Suprapubic skin (tissue), 4 donors: ENCODE results near the gene ZNF625. TPM values are rescaled to one million over a fixed set of nuclear protein-coding genes. Genes with fewer than 3 reads are reported as not detected.
A peak's percentile ranks its signal among the peaks of the same experiment; 100 is the strongest.

Experiments
- DNase-seq, 2 donors: peaks; one replicate each; pipeline ENCODE4 v3.0.0-alpha.2; 2019; ENCODE audit warnings: low spot score in 2 of 2
- H3K27ac ChIP-seq: fragments of 200-600 bp; sonication (generic); one replicate; pipeline ENCODE4 v1.5.1; 2019
- H3K27me3 ChIP-seq: fragments of 200-600 bp; sonication (generic); one replicate; pipeline ENCODE4 v1.5.1; 2019
- H3K36me3 ChIP-seq: fragments of 200-600 bp; sonication (generic); one replicate; pipeline ENCODE4 v1.5.1; 2019
- H3K4me1 ChIP-seq: fragments of 200-600 bp; sonication (generic); one replicate; pipeline ENCODE4 v1.5.1; 2019
- H3K4me3 ChIP-seq: fragments of 200-600 bp; sonication (generic); one replicate; pipeline ENCODE4 v1.5.1; 2019; ENCODE audit warnings: mild to moderate bottlenecking
- H3K9me3 ChIP-seq: fragments of 200-600 bp; sonication (generic); one replicate; pipeline ENCODE4 v1.5.1; 2019
- CTCF ChIP-seq, 2 donors: fragments of 200-600 bp in 1 of 2; fragments of 450-650 bp in 1 of 2; sonication (generic) in 1 of 2; IDR thresholded peaks; one replicate each; pipeline ENCODE4 v1.5.1; 2016 to 2019; ENCODE audit warnings: antibody characterized with exemption in 2 of 2, mild to moderate bottlenecking in 1 of 2, moderate library complexity in 1 of 2
- EP300 ChIP-seq: sonication (generic); formaldehyde crosslinking; IDR thresholded peaks from one replicate; pipeline ENCODE4 v1.6.1; 2017; ENCODE audit warnings: antibody characterized with exemption
- POLR2A ChIP-seq, 2 donors: fragments of 450-650 bp; IDR thresholded peaks; one replicate each; pipeline ENCODE4 v1.6.1; 2017; ENCODE audit warnings: antibody characterized with exemption in 2 of 2, mild to moderate bottlenecking in 2 of 2, moderate library complexity in 2 of 2
- POLR2AphosphoS5 ChIP-seq, 3 donors: sonication (generic); formaldehyde crosslinking; IDR thresholded peaks; one replicate each; pipeline ENCODE4 v1.6.1; 2017; ENCODE audit warnings: antibody characterized with exemption in 3 of 3
- WGBS: methylation state at CpG from one replicate; pipeline ENCODE4 v1.1.5; 2018; 5-methylcytosine and 5-hydroxymethylcytosine counted together
- total RNA-seq, 4 donors: library from RNA; depleted of rRNA; stranded (reverse); fragments of >200 nt; gene quantifications; one replicate each; pipeline ENCODE4 v1.1.0, GENCODE V29; 2016

Gene ZNF625
- total RNA-seq, 4 donors from 2014 or later: 2.4 to 5.1 (median 4.3) TPM

GRCh38 chr19:12194827-12195731 lies 38.5 kb upstream of the ZNF625 start:
- TF ChIP-seq POLR2AphosphoS5 (IDR thresholded peaks at IDR 0.05) (no peak), CTCF (IDR thresholded peaks at IDR 0.05) (no peak), EP300 (no peak), POLR2A (IDR thresholded peaks at IDR 0.05) (no peak)
- no peaks in the 10 kb centered on the region for H3K9me3 ChIP-seq
- H3K27ac ChIP-seq: peak overlapping the region; percentile 68
- DNase-seq: peak; percentile 86 to 90
- H3K36me3 ChIP-seq: peaks cover 4% of the 10 kb centered on the region
- peak overlapping the region; percentile 69 for H3K4me3 ChIP-seq
- H3K27me3 ChIP-seq: no peaks in the 10 kb centered on the region
- 8% methylated on average over 25 of the region's 62 CpGs for WGBS
- H3K4me1 ChIP-seq: peaks cover 14% of the 10 kb centered on the region

GRCh38 chr19:12187625-12188024 lies 31.1 kb upstream of the ZNF625 start:
- no peaks in the 10 kb centered on the region for H3K4me1 ChIP-seq
- WGBS: 97% methylated on average over 6 of the region's 6 CpGs
- TF ChIP-seq POLR2AphosphoS5 (IDR thresholded peaks at IDR 0.05): no peak
- TF ChIP-seq EP300: no peak
- no peak for TF ChIP-seq CTCF (IDR thresholded peaks at IDR 0.05)
- TF ChIP-seq POLR2A (IDR thresholded peaks at IDR 0.05): no peak
- H3K36me3 ChIP-seq: peaks cover 55% of the 10 kb centered on the region
- H3K4me3 ChIP-seq: no peak overlapping the region
- peaks cover 29% of the 10 kb centered on the region for H3K9me3 ChIP-seq
- DNase-seq: no peak
- no peak overlapping the region for H3K27ac ChIP-seq
- no peaks in the 10 kb centered on the region for H3K27me3 ChIP-seq

DNA sequence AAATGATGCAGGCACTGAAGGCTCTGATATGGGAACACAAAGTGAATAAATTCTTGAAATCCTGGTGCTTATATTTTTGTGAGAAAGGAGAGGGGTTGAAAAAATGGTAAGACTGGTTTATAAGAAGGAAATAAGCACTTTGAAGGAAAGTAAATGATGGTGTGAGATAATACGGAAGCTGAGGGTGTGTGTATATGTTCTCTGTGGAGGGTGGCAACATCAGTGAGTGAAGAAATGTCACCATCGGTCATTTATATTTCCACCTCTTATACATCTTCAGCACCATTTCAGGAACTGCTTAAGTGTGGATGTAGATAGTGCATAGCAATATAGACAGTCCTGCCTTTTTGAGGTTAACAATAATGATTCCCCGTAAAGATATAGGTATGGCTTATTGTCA lies 23.8 kb upstream of the ZNF625 start:
- no peak for DNase-seq

GRCh38 chr19:12166626-12167025 lies 10.1 kb upstream of the ZNF625 start:
- Histone ChIP-seq H3K4me1 (peaks cover 25% of the 10 kb centered on the region), H3K4me3 (no peak overlapping the region), H3K36me3 (peaks cover 14% of the 10 kb centered on the region), H3K9me3 (no peaks in the 10 kb centered on the region), H3K27me3 (no peaks in the 10 kb centered on the region), H3K27ac (no peak overlapping the region)
- TF ChIP-seq POLR2A (IDR thresholded peaks at IDR 0.05) (no peak), CTCF (IDR thresholded peaks at IDR 0.05) (no peak), POLR2AphosphoS5 (IDR thresholded peaks at IDR 0.05) (no peak), EP300 (no peak)
- WGBS: 94% methylated on average over 1 of the region's 1 CpG
- no peak for DNase-seq

More for the DNA sequence above, 23.8 kb upstream of the ZNF625 start:
- no peak for TF ChIP-seq POLR2AphosphoS5 (IDR thresholded peaks at IDR 0.05)
- no peak for TF ChIP-seq EP300
- no peak for TF ChIP-seq CTCF (IDR thresholded peaks at IDR 0.05)
- no peak for TF ChIP-seq POLR2A (IDR thresholded peaks at IDR 0.05)
- Histone ChIP-seq H3K4me3 (no peak overlapping the region), H3K27ac (no peak overlapping the region), H3K4me1 (no peaks in the 10 kb centered on the region), H3K9me3 (peaks cover 8% of the 10 kb centered on the region), H3K27me3 (no peaks in the 10 kb centered on the region), H3K36me3 (peaks cover 37% of the 10 kb centered on the region)
- 95% methylated on average over 3 of the region's 3 CpGs for WGBS

DNA sequence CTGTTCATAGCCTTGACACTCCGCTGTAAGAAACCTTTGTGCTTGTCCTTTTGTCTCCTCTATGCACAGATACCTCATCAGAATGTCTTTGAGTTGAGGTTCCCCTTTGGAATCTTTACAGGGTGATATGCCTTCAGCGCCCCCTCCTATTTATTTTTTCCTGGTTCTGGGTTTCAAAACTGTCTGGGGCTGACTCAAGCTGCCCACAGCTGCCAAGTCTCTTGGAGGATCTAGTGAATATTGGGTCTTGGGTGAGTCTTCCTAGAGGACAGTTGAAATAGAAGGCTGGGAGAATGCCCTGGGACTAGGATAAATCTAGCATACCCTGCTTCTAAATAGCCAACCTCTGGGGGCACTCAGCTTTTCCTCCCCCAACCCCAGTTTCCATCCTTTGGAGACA lies 7.3 kb upstream of the ZNF625 start:
- H3K4me3 ChIP-seq: peak overlapping the region; percentile 75
- no peak for DNase-seq
- no peaks in the 10 kb centered on the region for H3K27me3 ChIP-seq
- H3K9me3 ChIP-seq: no peaks in the 10 kb centered on the region
- WGBS: 13% methylated on average over 2 of the region's 2 CpGs
- no peaks in the 10 kb centered on the region for H3K36me3 ChIP-seq
- peak overlapping the region; percentile 95 for H3K27ac ChIP-seq
- no peak for TF ChIP-seq EP300
- no peak for TF ChIP-seq CTCF (IDR thresholded peaks at IDR 0.05)
- no peak for TF ChIP-seq POLR2AphosphoS5 (IDR thresholded peaks at IDR 0.05)
- TF ChIP-seq POLR2A (IDR thresholded peaks at IDR 0.05): no peak
- H3K4me1 ChIP-seq: peaks cover 25% of the 10 kb centered on the region
